Activated T-helper 2 cell treated with anti-CD3 and anti-CD28 coated beads, Interferon-gamma antibody, Interleukin-2, Interleukin-4, amounts not matched to agents 10 μg/mL and 5 μg/mL and 100 μg/mL, durations not matched to agents 14 hours and 24 hours and 36 hours (primary cell): ENCODE results near the gene ANAPC7. TPM values are rescaled to one million over a fixed set of nuclear protein-coding genes. Genes with fewer than 3 reads are reported as not detected.

Source experiments
- DNase-seq: peaks from one replicate; pipeline ENCODE4 v3.0.0; 2021; ENCODE audit warnings: low spot score
- H3K27ac Mint-ChIP-seq: one replicate; pipeline ENCODE4 v1.8.0; 2021; ENCODE audit warnings: mixed read lengths
- H3K27me3 Mint-ChIP-seq: one replicate; pipeline ENCODE4 v1.8.0; 2021; ENCODE audit warnings: low read depth, mixed read lengths
- H3K36me3 Mint-ChIP-seq: one replicate; pipeline ENCODE4 v1.8.0; 2021; ENCODE audit warnings: low read depth, mixed read lengths
- H3K4me1 Mint-ChIP-seq: one replicate; pipeline ENCODE4 v1.8.0; 2021; ENCODE audit warnings: low read depth, mixed read lengths
- H3K4me3 Mint-ChIP-seq: one replicate; pipeline ENCODE4 v1.8.0; 2021; ENCODE audit warnings: low read depth, mild to moderate bottlenecking, moderate library complexity, mixed read lengths
- H3K9me3 Mint-ChIP-seq: one replicate; pipeline ENCODE4 v1.8.0; 2021; ENCODE audit warnings: mixed read lengths
- intact Hi-C: fragments of 100-400 bp; cut with micrococcal nuclease; formaldehyde crosslinking; loops from one replicate; pipeline ENCODE4 v1.15.1; 2023
- total RNA-seq: library from RNA; stranded (reverse); gene quantifications from 2 replicates; pipeline ENCODE4 v1.2.3, GENCODE V29; 2022

ANAPC7 gene
- total RNA-seq, 1 donor from 2014 or later: 68.4 TPM

DNA sequence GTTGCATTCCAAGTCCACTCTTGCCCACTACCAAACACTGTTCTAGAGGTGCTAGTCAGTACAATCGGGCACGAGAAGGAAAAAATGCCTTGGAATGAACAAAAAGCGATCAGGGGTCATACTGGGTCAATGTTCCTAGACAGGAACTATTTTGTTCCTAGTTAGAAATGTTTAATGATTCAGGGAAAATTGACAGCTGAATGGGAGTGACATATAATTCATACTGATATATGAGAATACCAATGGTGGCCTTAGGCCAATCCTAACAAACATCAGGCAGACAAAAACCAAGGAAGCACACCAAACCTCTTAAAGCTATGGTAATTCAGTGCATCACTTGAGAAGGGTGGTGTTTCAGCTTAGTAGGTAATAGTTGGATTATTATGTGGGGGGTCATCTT lies 51.1 kb downstream of the ANAPC7 start:
- Mint-ChIP-seq H3K36me3 (peaks cover 31% of the 10 kb centered on the region), H3K27me3 (no peaks in the 10 kb centered on the region), H3K9me3 (no peaks in the 10 kb centered on the region), H3K4me1 (peaks cover 48% of the 10 kb centered on the region), H3K4me3 (no peak overlapping the region), H3K27ac (no peak overlapping the region)
- no peak for DNase-seq
- intact Hi-C loops: loop anchor here (5.0 kb wide), 2 partner anchors 40 to 70 kb away; partner anchors contain the start of gene ATP2A2

DNA sequence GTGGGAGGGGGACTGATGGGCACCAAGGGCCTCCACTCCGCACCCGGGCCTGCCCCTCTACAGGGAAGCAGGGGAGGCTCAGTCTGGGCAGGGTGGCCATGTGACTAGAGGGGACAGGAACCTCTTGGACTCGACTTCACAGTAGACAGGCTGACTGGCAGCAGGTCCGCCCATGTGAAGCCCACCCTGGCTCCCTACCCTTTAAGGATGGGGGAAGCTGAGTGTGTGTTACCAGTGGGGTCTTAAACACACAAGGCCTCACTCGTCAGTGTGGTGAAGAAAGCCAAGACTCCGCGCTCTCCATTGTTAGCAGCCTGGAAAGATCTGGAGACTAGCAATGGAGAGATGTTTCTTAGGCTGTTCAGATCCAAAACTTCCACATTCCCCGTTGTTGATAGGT lies 52.4 kb downstream of the ANAPC7 start:
- Mint-ChIP-seq H3K27me3 (no peaks in the 10 kb centered on the region), H3K9me3 (no peaks in the 10 kb centered on the region), H3K36me3 (peaks cover 44% of the 10 kb centered on the region), H3K27ac (peak overlapping the region; percentile 90), H3K4me3 (no peak overlapping the region), H3K4me1 (peaks cover 55% of the 10 kb centered on the region)
- intact Hi-C loops: loop anchor here (5.0 kb wide), 2 partner anchors 39 to 69 kb away; partner anchors contain the start of gene ATP2A2
- DNase-seq: no peak

DNA sequence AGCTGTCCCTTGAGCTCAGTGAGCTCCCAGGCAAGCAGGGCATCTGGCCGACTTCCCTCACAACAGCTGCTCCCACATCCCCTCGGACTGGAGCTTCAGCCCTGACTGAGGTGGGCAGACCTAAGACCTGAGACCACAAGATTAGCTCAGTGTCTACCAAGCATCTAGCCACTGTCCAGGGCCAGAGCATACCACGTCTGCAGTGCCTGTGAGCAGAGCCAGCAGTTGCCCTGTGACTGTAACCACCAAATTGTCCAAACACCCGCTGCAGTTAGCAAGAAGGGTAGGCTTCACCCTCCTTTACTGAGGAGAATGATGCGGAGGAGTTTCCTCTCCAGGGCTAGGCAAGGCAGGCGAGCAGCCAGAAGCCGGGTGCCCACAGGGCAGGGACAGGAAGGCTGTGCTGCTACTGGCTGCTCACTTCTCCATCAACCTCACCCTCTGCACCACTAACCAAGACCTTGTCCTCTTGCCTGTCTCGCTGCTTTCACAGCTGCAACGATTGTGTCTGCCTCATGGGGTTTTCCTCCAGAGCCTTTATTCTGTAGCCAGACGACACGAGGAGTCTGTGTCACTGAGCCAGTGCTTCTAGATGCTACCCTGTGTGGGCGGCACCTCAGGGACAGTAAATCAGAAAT lies 53.9 kb downstream of the ANAPC7 start:
- H3K36me3 Mint-ChIP-seq: peaks cover 57% of the 10 kb centered on the region
- peak overlapping the region; percentile 45 for H3K4me3 Mint-ChIP-seq
- no peaks in the 10 kb centered on the region for H3K9me3 Mint-ChIP-seq
- peak; percentile 45 for DNase-seq
- peak overlapping the region; percentile 90 for H3K27ac Mint-ChIP-seq
- peaks cover 50% of the 10 kb centered on the region for H3K4me1 Mint-ChIP-seq
- intact Hi-C loops: loop anchor here (5.0 kb wide), 2 partner anchors 37 to 67 kb away; partner anchors contain the start of gene ATP2A2
- no peaks in the 10 kb centered on the region for H3K27me3 Mint-ChIP-seq

DNA sequence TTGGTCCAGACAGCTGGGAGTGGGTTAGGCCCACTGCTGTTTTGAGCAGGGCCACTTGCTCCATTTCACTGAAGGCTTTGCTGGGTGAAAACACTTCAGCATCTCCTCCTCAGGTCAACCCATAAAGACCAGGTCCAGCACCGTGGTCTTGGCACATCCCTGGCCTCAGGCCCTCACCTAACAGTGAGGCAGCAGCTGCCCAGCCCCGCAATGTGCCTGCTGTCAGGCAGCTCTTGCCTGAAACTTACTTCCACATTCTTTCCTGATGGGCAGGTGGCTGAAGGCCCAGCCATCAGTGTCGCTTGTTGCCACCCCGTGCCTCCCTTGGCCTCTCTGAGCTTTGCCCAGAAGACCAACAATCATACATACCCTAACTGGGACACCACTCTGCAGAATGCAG lies 54.4 kb downstream of the ANAPC7 start:
- Mint-ChIP-seq H3K4me3 (peak overlapping the region; percentile 45), H3K27ac (peak overlapping the region; percentile 90), H3K4me1 (peaks cover 44% of the 10 kb centered on the region), H3K9me3 (no peaks in the 10 kb centered on the region), H3K27me3 (no peaks in the 10 kb centered on the region), H3K36me3 (peaks cover 62% of the 10 kb centered on the region)
- intact Hi-C loops: no loop called here
- DNase-seq: no peak

DNA sequence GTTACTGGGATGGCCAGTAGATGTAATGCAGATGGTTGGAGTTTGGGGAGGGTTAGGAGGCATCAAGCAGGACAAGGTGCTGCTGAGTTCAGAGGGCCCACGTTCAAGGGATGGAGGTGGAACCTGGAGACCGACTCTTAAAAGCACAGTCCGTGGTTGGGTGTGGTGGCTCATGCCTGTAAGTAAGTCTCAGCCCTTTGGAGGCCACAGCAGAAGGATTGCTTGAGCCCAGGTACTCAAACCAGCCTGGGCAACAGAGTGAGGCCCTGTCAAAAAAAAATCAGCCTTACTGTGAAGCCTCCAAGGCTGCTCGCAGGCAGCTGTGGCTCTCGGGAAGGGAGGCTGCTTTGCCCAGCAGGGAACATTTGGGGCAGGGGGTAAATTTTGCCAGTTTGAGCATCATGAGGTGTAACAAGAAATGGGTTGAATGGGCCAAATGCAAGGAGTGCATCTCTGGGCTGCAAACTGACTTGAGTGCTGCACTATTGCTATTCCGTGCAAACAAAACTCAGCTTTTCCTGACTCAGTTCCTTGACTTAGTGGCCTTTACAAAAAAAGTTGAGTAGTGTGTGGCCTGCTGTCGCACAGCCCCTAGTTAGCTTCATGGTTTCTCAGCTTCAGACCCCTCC lies 55.0 kb downstream of the ANAPC7 start:
- H3K36me3 Mint-ChIP-seq: peaks cover 67% of the 10 kb centered on the region
- peak overlapping the region; percentile 90 for H3K27ac Mint-ChIP-seq
- peaks cover 41% of the 10 kb centered on the region for H3K4me1 Mint-ChIP-seq
- no peak for DNase-seq
- intact Hi-C loops: no loop called here
- no peaks in the 10 kb centered on the region for H3K9me3 Mint-ChIP-seq
- H3K27me3 Mint-ChIP-seq: no peaks in the 10 kb centered on the region
- H3K4me3 Mint-ChIP-seq: no peak overlapping the region

DNA sequence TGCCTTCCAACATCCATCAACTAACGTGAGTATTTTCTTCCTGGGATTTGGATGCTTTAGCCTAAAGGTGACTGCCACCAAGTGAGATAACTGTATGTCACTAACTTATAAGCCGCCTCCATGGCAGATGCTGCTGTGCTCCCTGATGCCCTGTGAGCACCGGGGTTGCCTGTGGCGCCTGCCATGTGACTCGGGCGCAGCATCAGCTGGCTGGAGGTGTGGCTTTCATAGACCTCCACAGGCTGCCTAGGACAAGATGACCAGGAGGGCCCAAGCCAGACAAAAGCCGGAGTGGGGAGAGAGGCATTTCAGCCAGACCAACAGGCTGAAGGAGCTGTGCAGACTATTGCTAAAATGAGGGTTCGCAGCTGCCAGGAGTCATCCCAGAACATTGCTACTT lies 55.7 kb downstream of the ANAPC7 start:
- no peak overlapping the region for H3K4me3 Mint-ChIP-seq
- H3K9me3 Mint-ChIP-seq: no peaks in the 10 kb centered on the region
- no peaks in the 10 kb centered on the region for H3K27me3 Mint-ChIP-seq
- H3K4me1 Mint-ChIP-seq: peaks cover 41% of the 10 kb centered on the region
- no peak for DNase-seq
- intact Hi-C loops: no loop called here
- H3K36me3 Mint-ChIP-seq: peaks cover 74% of the 10 kb centered on the region
- peak overlapping the region; percentile 35 for H3K27ac Mint-ChIP-seq

DNA sequence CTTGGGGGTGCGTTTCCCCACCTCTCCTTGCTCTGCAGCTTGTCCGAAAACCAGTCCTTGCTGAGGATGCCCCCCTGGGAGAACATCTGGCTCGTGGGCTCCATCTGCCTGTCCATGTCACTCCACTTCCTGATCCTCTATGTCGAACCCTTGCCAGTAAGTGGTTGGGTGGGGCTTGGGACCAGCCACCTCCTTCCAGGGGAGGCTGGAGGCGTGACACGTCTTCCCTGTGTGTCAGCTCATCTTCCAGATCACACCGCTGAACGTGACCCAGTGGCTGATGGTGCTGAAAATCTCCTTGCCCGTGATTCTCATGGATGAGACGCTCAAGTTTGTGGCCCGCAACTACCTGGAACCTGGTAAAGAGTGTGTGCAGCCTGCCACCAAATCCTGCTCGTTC lies 57.5 kb downstream of the ANAPC7 start:
- Mint-ChIP-seq H3K36me3 (peaks cover 89% of the 10 kb centered on the region), H3K9me3 (no peaks in the 10 kb centered on the region)
- DNase-seq: no peak

DNA sequence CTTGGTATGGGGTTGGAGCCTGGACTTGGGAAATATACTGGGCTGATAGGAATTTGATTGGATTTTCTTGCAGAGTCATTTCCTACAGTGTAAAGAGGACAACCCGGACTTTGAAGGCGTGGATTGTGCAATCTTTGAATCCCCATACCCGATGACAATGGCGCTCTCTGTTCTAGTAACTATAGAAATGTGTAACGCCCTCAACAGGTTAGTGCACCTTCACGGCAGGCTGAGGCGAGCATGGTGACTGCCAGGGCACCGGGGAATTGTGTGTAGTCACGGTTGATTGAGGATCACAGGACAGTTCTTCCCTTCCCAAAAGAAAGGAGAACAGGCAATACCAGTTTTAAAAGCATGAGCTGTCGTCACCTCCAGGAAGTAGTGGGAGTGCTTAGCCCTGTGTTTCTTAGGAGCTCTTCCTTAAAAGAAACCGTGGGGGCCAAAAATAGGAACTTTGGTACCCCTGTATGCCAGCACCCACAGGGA lies 58.3 kb downstream of the ANAPC7 start:
- H3K27me3 Mint-ChIP-seq: no peaks in the 10 kb centered on the region
- peaks cover 33% of the 10 kb centered on the region for H3K4me1 Mint-ChIP-seq
- intact Hi-C loops: no loop called here
- no peak overlapping the region for H3K27ac Mint-ChIP-seq
- no peaks in the 10 kb centered on the region for H3K9me3 Mint-ChIP-seq
- no peak overlapping the region for H3K4me3 Mint-ChIP-seq
- peaks cover 89% of the 10 kb centered on the region for H3K36me3 Mint-ChIP-seq
- no peak for DNase-seq

More for the DNA sequence above, 57.5 kb downstream of the ANAPC7 start:
- no peak overlapping the region for H3K27ac Mint-ChIP-seq
- H3K4me1 Mint-ChIP-seq: peaks cover 40% of the 10 kb centered on the region
- intact Hi-C loops: no loop called here
- no peaks in the 10 kb centered on the region for H3K27me3 Mint-ChIP-seq
- H3K4me3 Mint-ChIP-seq: no peak overlapping the region

DNA sequence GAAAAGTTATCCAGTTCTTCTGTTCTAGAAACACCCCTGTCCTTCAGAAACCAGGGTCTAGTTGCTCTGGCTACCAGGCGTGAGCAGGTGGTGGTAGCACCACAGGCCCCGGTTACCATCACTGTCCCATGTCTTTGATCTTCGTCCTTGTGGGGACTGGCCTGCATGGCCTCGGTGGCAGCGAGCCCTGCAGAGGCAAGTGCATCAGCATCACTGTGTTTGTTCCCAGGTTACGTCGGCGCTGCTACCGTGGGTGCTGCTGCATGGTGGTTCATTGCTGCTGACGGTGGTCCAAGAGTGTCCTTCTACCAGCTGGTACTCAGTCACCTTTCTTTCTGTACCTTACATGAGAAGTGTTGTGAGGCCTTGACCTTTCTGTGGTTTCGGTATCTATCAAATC lies 58.9 kb downstream of the ANAPC7 start:
- peaks cover 90% of the 10 kb centered on the region for H3K36me3 Mint-ChIP-seq
- no peak for DNase-seq
- intact Hi-C loops: no loop called here
- no peaks in the 10 kb centered on the region for H3K9me3 Mint-ChIP-seq
- H3K27ac Mint-ChIP-seq: no peak overlapping the region
- H3K4me3 Mint-ChIP-seq: no peak overlapping the region
- H3K4me1 Mint-ChIP-seq: peaks cover 27% of the 10 kb centered on the region
- H3K27me3 Mint-ChIP-seq: no peaks in the 10 kb centered on the region

DNA sequence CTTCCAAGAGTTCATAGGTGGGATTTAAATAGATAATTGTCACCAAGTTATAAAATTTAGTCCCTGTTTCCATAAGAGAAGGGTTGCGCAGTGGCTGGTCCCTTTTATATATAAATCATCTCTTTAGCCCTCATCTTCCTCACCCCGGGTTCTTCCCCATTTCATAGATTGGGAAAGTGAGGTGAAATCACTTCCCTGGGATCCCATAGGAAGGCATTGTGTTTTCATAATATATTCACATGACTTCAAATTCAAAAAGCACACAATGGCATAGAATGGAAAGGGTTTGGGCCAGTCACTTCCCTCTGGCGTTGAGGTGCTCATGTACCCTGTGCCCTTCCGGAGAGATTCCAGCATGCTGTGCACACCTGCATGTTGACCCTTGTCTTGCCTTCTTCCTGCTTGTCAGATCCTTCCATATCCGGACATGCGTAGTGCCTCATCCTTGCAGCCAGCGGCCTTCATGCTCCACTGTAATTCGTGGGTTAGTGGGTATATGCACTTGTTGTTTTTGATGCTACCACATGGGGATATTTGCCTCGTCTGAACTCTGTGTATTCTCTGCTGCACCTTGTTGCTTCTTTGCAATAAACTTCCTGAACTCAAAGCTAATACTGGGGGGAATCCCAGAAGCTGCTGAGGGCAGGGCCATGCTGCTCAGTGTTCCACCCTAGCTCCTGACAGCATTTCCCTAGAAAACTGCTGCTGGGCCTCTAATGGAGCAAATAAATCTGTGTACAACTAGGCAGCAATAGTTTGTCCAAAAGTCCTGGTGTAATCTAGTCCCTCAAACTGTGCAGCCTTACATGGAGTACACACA lies 59.6 kb downstream of the ANAPC7 start:
- H3K4me1 Mint-ChIP-seq: peaks cover 21% of the 10 kb centered on the region
- DNase-seq: no peak
- H3K36me3 Mint-ChIP-seq: peaks cover 91% of the 10 kb centered on the region
- H3K4me3 Mint-ChIP-seq: no peak overlapping the region
- no peak overlapping the region for H3K27ac Mint-ChIP-seq
- intact Hi-C loops: no loop called here
- H3K9me3 Mint-ChIP-seq: no peaks in the 10 kb centered on the region
- no peaks in the 10 kb centered on the region for H3K27me3 Mint-ChIP-seq

DNA sequence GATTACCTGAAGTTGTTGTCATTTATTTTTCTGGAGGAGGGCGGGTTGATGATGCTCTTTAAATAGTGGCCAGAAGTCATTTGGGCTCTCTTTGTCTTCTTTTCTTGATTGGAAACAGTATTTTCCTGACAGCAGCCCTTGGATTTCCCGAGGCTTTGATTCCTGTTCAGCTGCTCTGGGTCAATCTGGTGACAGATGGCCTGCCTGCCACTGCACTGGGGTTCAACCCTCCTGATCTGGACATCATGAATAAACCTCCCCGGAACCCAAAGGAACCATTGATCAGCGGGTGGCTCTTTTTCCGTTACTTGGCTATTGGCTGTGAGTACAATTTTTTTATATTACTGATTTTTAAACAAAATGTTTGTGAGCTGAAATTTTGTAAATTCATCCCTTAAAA lies 60.4 kb downstream of the ANAPC7 start:
- H3K9me3 Mint-ChIP-seq: no peaks in the 10 kb centered on the region
- no peak overlapping the region for H3K4me3 Mint-ChIP-seq
- H3K4me1 Mint-ChIP-seq: peaks cover 14% of the 10 kb centered on the region
- DNase-seq: no peak
- H3K36me3 Mint-ChIP-seq: peaks cover 93% of the 10 kb centered on the region
- H3K27ac Mint-ChIP-seq: no peak overlapping the region
- intact Hi-C loops: no loop called here
- no peaks in the 10 kb centered on the region for H3K27me3 Mint-ChIP-seq

DNA sequence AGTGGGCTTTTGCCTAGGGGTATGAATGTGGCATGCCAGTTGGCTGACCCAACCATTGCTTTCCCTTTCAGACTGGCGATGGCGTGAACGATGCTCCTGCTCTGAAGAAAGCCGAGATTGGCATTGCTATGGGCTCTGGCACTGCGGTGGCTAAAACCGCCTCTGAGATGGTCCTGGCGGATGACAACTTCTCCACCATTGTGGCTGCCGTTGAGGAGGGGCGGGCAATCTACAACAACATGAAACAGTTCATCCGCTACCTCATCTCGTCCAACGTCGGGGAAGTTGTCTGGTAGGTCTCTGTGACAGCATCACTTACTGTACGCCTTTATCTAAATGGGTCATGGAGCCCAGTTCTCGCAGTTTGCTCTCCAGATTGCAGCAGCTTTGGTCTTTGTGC lies 61.4 kb downstream of the ANAPC7 start:
- H3K4me1 Mint-ChIP-seq: peaks cover 7% of the 10 kb centered on the region
- DNase-seq: no peak
- H3K4me3 Mint-ChIP-seq: no peak overlapping the region
- intact Hi-C loops: no loop called here
- no peaks in the 10 kb centered on the region for H3K27me3 Mint-ChIP-seq
- H3K9me3 Mint-ChIP-seq: no peaks in the 10 kb centered on the region
- no peak overlapping the region for H3K27ac Mint-ChIP-seq
- peaks cover 95% of the 10 kb centered on the region for H3K36me3 Mint-ChIP-seq

DNA sequence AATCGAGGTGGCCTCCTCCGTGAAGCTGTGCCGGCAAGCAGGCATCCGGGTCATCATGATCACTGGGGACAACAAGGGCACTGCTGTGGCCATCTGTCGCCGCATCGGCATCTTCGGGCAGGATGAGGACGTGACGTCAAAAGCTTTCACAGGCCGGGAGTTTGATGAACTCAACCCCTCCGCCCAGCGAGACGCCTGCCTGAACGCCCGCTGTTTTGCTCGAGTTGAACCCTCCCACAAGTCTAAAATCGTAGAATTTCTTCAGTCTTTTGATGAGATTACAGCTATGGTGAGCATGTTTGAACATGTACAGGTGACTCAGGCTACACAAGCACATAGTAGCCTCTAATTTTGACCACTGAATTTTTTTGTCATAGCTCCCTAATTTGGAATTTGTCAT lies 62.8 kb downstream of the ANAPC7 start:
- Mint-ChIP-seq H3K36me3 (peaks cover 95% of the 10 kb centered on the region), H3K9me3 (no peaks in the 10 kb centered on the region), H3K4me3 (no peak overlapping the region), H3K27ac (no peak overlapping the region), H3K27me3 (no peaks in the 10 kb centered on the region), H3K4me1 (peaks cover 1% of the 10 kb centered on the region)
- no peak for DNase-seq
- intact Hi-C loops: no loop called here
